ENCODE measurements around the gene SEMA4F. TPM values are rescaled to one million over a fixed set of nuclear protein-coding genes. Genes with fewer than 3 reads are reported as not detected.

SEMA4F gene
- total RNA-seq, 1 donor from 2014 or later, result 18.1 TPM

GRCh38 chr2:74659462-74659861 is 5.4 kb downstream of the SEMA4F start:
- H3K9me3 Mint-ChIP-seq, result no peaks in the 10 kb centered on the region
- no peak overlapping the region for H3K27ac Mint-ChIP-seq
- H3K4me1 Mint-ChIP-seq, result peaks cover 4% of the 10 kb centered on the region
- TF ChIP-seq CTCF (IDR thresholded peaks at IDR 0.05; ENCODE audit: unreplicated experiment), result no peak
- no peak overlapping the region for H3K4me3 Mint-ChIP-seq
- DNase-seq (ENCODE audit: low spot score in 2 of 2, unreplicated experiment in 2 of 2), result no peak
- peaks cover 13% of the 10 kb centered on the region for H3K27me3 Mint-ChIP-seq (ENCODE audit: low read depth)
- H3K36me3 Mint-ChIP-seq, result peaks cover 11% of the 10 kb centered on the region

GRCh38 chr2:74668087-74668486 is 14.0 kb downstream of the SEMA4F start:
- no peaks in the 10 kb centered on the region for H3K9me3 Mint-ChIP-seq
- no peak overlapping the region for H3K4me3 Mint-ChIP-seq
- H3K27ac Mint-ChIP-seq, result no peak overlapping the region
- DNase-seq (ENCODE audit: low spot score in 2 of 2, unreplicated experiment in 2 of 2), result no peak
- H3K4me1 Mint-ChIP-seq, result no peaks in the 10 kb centered on the region
- no peaks in the 10 kb centered on the region for H3K36me3 Mint-ChIP-seq
- TF ChIP-seq CTCF (IDR thresholded peaks at IDR 0.05; ENCODE audit: unreplicated experiment), result no peak
- H3K27me3 Mint-ChIP-seq (ENCODE audit: low read depth), result no peaks in the 10 kb centered on the region

- no peak overlapping the region for H3K4me3 Mint-ChIP-seq
These were observed 16.2 kb downstream of the SEMA4F start for GRCh38 chr2:74670263-74670662.

GRCh38 chr2:74671479-74671878 is 17.4 kb downstream of the SEMA4F start:
- Mint-ChIP-seq H3K27ac (no peak overlapping the region), H3K36me3 (peaks cover 15% of the 10 kb centered on the region), H3K4me3 (no peak overlapping the region), H3K4me1 (no peaks in the 10 kb centered on the region), H3K27me3 (ENCODE audit: low read depth) (no peaks in the 10 kb centered on the region), H3K9me3 (no peaks in the 10 kb centered on the region)
- no peak for DNase-seq (ENCODE audit: low spot score in 2 of 2, unreplicated experiment in 2 of 2)
- TF ChIP-seq CTCF (IDR thresholded peaks at IDR 0.05; ENCODE audit: unreplicated experiment), result no peak

More at GRCh38 chr2:74670263-74670662, 16.2 kb downstream of the SEMA4F start:
- Mint-ChIP-seq H3K36me3 (peaks cover 6% of the 10 kb centered on the region), H3K27ac (no peak overlapping the region), H3K27me3 (ENCODE audit: low read depth) (no peaks in the 10 kb centered on the region), H3K4me1 (no peaks in the 10 kb centered on the region), H3K9me3 (no peaks in the 10 kb centered on the region)
- no peak for TF ChIP-seq CTCF (IDR thresholded peaks at IDR 0.05; ENCODE audit: unreplicated experiment)
- DNase-seq (ENCODE audit: low spot score in 2 of 2, unreplicated experiment in 2 of 2), result no peak

GRCh38 chr2:74673826-74674528 is 19.9 kb downstream of the SEMA4F start:
- Mint-ChIP-seq H3K9me3 (no peaks in the 10 kb centered on the region), H3K4me1 (no peaks in the 10 kb centered on the region), H3K27me3 (ENCODE audit: low read depth) (no peaks in the 10 kb centered on the region), H3K4me3 (no peak overlapping the region), H3K36me3 (peaks cover 26% of the 10 kb centered on the region), H3K27ac (no peak overlapping the region)
- no peak for DNase-seq (ENCODE audit: low spot score in 2 of 2, unreplicated experiment in 2 of 2)
- TF ChIP-seq CTCF (IDR thresholded peaks at IDR 0.05; ENCODE audit: unreplicated experiment), result no peak
